ENCODE measurements around the gene EYA3. TPM values are rescaled to one million over a fixed set of nuclear protein-coding genes. Genes with fewer than 3 reads are reported as not detected.

Gene EYA3
- total RNA-seq, 1 donor from 2014 or later = 16.9 TPM

DNA sequence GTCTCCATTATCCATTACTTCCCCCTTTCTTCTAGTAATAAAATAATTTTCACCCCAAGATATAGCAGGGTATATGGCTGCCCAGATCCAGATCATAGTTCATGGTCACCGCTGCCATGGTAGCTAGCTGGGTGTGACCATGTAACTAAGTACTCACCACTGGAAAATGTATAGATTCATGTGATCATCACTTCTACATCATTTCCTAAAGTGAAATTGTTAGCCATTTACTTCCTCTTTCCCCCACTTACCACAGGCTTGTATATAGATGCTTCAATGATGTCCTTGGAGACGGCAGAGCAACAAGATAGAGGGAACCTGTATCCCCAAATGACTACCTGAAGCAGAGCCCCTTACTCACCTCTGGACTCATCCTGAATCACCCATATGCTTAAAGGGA is 22.7 kb upstream of the EYA3 start:
- no peaks in the 10 kb centered on the region for H3K4me1 ChIP-seq
- H3K36me3 ChIP-seq = no peaks in the 10 kb centered on the region
- no peak overlapping the region for H3K27ac ChIP-seq (replicated peaks)
- no peaks in the 10 kb centered on the region for H3K27me3 ChIP-seq (ENCODE audit: low read depth)
- no peaks in the 10 kb centered on the region for H3K9me3 ChIP-seq (replicated peaks)
- intact Hi-C loops (cut with micrococcal nuclease) = no loop called here
- no peak overlapping the region for H3K4me3 ChIP-seq
- no peak for DNase-seq
- TF ChIP-seq, protein P1, sequence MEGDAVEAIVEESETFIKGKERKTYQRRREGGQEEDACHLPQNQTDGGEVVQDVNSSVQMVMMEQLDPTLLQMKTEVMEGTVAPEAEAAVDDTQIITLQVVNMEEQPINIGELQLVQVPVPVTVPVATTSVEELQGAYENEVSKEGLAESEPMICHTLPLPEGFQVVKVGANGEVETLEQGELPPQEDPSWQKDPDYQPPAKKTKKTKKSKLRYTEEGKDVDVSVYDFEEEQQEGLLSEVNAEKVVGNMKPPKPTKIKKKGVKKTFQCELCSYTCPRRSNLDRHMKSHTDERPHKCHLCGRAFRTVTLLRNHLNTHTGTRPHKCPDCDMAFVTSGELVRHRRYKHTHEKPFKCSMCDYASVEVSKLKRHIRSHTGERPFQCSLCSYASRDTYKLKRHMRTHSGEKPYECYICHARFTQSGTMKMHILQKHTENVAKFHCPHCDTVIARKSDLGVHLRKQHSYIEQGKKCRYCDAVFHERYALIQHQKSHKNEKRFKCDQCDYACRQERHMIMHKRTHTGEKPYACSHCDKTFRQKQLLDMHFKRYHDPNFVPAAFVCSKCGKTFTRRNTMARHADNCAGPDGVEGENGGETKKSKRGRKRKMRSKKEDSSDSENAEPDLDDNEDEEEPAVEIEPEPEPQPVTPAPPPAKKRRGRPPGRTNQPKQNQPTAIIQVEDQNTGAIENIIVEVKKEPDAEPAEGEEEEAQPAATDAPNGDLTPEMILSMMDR (IDR thresholded peaks at IDR 0.05; ENCODE audit: borderline replicate concordance) = no peak

DNA sequence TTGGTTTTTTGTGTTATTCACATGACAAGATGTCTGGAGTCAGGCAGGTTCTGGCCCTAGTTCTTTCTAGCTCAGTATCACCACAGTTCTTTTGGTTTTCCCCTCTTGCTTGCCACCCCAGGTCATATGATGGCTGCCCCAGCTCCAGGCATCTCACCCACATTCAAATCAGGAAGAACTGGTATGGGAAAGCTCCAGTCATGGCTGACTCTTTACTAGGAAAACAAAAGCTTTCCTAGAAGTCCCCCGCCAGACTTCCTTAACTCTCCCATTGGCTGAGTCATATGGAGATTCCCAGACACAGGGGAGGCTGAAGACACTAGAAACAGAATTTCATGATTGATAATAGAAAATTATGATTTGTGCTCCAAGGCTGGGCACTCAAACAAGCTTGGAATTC is 22.1 kb upstream of the EYA3 start:
- no peaks in the 10 kb centered on the region for H3K9me3 ChIP-seq (replicated peaks)
- no peak overlapping the region for H3K27ac ChIP-seq (replicated peaks)
- intact Hi-C loops (cut with micrococcal nuclease) = no loop called here
- H3K4me1 ChIP-seq = no peaks in the 10 kb centered on the region
- H3K27me3 ChIP-seq (ENCODE audit: low read depth) = no peaks in the 10 kb centered on the region
- TF ChIP-seq, protein P1 (IDR thresholded peaks at IDR 0.05; ENCODE audit: borderline replicate concordance) = no peak
- DNase-seq = no peak
- H3K4me3 ChIP-seq = no peak overlapping the region
- no peaks in the 10 kb centered on the region for H3K36me3 ChIP-seq

DNA sequence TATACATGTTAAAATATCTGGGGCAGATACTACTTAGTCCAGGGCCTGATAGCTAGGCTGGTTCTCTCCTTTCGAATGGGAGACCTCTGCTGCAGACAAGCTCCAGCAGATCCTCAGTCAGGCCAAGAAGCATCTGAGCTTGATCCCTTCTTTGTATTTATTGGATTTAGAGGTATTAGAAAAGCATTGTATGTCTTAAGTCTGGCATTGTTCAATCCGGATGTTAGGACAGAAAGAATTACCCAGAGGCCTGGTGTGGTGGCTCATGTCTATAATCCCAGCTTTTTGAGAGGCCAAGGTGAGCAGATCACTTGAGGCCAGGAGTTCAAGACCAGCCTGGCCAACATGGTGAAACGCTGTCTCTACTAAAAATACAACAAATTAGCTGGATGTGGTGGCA is 21.2 kb upstream of the EYA3 start:
- TF ChIP-seq, protein P1 (IDR thresholded peaks at IDR 0.05; ENCODE audit: borderline replicate concordance) = no peak
- Histone ChIP-seq H3K4me1 (peaks cover 7% of the 10 kb centered on the region), H3K9me3 (replicated peaks) (no peaks in the 10 kb centered on the region), H3K27ac (replicated peaks) (no peak overlapping the region), H3K27me3 (ENCODE audit: low read depth) (no peaks in the 10 kb centered on the region), H3K36me3 (no peaks in the 10 kb centered on the region), H3K4me3 (no peak overlapping the region)
- DNase-seq = no peak
- intact Hi-C loops (cut with micrococcal nuclease) = no loop called here

DNA sequence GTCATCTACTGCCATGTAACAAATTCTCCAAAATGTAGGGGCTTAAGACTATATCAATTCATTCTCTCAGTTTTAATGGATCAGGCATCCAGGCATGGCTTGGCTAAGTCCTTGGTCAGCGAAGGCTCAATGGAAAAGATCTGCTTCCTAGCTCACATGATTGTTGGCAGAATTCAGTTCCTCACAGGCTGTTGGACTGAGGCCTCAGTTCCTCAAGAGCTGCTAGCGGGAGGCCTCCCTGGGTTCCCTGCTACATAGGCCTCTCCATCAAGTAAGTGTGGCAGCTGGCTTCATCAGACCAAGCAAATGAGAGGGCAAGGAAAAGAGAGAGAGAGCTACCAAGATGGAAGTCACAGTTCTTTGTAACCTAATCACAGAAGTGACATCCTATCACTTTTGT is 19.6 kb upstream of the EYA3 start:
- intact Hi-C loops (cut with micrococcal nuclease) = no loop called here
- no peak for DNase-seq

DNA sequence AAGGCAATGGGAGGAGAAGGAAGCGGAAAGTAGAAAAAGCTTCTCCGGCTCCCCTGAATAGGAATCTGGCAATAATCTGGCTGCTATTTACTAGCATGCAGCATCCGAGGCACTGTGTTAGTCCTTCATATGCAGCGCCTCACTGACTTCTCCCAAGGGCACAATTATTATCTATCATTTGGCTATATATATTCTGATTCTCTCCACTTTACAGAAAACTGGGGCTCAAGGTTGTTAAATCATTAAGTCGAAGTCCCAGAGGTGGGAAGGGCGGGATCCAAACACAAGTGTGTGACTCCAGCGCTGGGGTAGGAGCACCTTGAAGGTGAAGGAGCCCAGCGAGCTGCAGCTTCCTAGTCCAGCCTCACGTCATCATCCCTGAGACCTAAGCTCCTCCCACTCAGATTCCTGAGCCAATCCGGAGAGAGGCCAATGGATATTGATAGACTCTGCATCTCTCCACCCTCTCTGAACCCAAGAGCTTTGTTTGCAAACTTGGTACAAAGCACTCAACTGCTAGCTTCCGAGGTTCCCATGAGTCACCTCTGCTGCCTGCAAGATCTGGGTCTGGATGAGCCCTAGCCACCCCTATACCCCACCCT is 16.6 kb upstream of the EYA3 start:
- DNase-seq = no peak
- peaks cover 9% of the 10 kb centered on the region for H3K4me1 ChIP-seq
- H3K36me3 ChIP-seq = no peaks in the 10 kb centered on the region
- intact Hi-C loops (cut with micrococcal nuclease) = no loop called here
- TF ChIP-seq, protein P1 (IDR thresholded peaks at IDR 0.05; ENCODE audit: borderline replicate concordance) = no peak
- no peaks in the 10 kb centered on the region for H3K27me3 ChIP-seq (ENCODE audit: low read depth)
- no peaks in the 10 kb centered on the region for H3K9me3 ChIP-seq (replicated peaks)
- peak overlapping the region; percentile 52 for H3K4me3 ChIP-seq
- peak overlapping the region; percentile 51 for H3K27ac ChIP-seq (replicated peaks)

More for the DNA sequence above, 19.6 kb upstream of the EYA3 start:
- no peaks in the 10 kb centered on the region for H3K27me3 ChIP-seq (ENCODE audit: low read depth)
- H3K36me3 ChIP-seq = no peaks in the 10 kb centered on the region
- H3K27ac ChIP-seq (replicated peaks) = no peak overlapping the region
- H3K4me3 ChIP-seq = no peak overlapping the region
- no peaks in the 10 kb centered on the region for H3K9me3 ChIP-seq (replicated peaks)
- TF ChIP-seq, protein P1 (IDR thresholded peaks at IDR 0.05; ENCODE audit: borderline replicate concordance) = no peak
- peaks cover 9% of the 10 kb centered on the region for H3K4me1 ChIP-seq

Measured in left ventricle myocardium inferior (tissue), 1 donor.